GM21528 (cell line): Measurements from ENCODE around the gene DACT3.

ENCODE experiments used
- ATAC-seq: cut with Tn5 transposase; IDR thresholded peaks from one replicate; pipeline ENCODE4 v1.9.1; 2021; ENCODE audit warnings: mild to moderate bottlenecking, moderate library complexity; ENCODE audit not compliant: unreplicated experiment, low FRiP score

Gene DACT3

GRCh38 chr19:46602392-46603194 is 58.4 kb downstream of the DACT3 start:
- no peak for ATAC-seq

GRCh38 chr19:46601318-46602224 is 59.4 kb downstream of the DACT3 start, which contains the start of gene CALM3:
CALM3 (plus strand) TSS chr19:46601330; CDS start chr19:46601435, 105 bp downstream.
- no peak for ATAC-seq

GRCh38 chr19:46600384-46601317 is 60.3 kb downstream of the DACT3 start:
- peak; percentile 79 for ATAC-seq

GRCh38 chr19:46599716-46600373 is 61.1 kb downstream of the DACT3 start:
- ATAC-seq = no peak

- ATAC-seq = no peak
These were observed 62.5 kb downstream of the DACT3 start for GRCh38 chr19:46598372-46598917.
